8988T (cell line): ENCODE results near the gene ZSCAN5A.
"Not testable (repeated sequence)": the region's sequence is repeated elsewhere in the genome, so short reads cannot be mapped to it uniquely, and the experiment has no call there.

ENCODE experiments used
- DNase-seq: peaks from one replicate; pipeline ENCODE4 v3.0.0; 2011

Gene ZSCAN5A

DNA sequence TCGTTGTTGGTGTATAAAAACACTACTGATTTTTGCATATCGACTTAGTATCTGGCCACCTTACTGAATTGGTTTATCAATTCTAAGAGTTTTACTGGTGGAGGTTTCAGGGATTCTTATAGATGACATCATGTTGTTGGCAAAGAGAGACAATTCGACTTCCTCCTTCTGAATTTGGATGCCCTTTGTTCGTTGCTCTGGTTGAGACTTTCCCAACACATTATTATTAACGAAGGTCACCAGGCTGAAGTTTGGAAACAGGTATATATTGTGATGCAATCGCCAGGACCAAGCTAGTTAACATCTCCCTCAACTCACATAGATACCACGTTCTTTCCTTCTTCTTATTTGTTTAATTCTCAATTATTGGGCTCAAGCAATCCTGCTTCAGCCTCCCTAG is 115.0 kb downstream of the ZSCAN5A start:
- DNase-seq, result no peak

DNA sequence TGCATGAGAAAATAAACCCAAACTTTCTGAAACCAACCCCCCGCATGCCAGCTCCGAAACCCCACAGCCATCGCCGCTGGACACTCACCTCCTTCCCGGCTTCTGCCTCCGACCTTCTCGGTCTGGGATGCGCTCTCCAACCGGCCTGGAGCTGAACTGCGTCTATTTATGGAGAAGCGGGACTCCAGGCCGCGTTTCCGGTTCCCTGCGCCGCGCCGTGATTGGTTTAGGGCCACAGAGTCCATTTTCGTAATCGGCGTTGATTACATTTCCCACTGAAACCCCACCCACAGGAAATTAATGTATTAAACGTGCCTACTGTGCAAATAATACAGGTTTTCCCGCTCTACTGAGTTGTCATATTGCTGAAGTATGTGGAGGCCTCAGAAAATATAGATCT is 117.0 kb downstream of the ZSCAN5A start, which contains the start of gene ZSCAN5B:
TSS of gene ZSCAN5B (minus strand) at position 138 of the 400 bp plus-strand sequence. CDS start 4,731 bp downstream, outside the sequence.
- DNase-seq, result not testable (repeated sequence)

DNA sequence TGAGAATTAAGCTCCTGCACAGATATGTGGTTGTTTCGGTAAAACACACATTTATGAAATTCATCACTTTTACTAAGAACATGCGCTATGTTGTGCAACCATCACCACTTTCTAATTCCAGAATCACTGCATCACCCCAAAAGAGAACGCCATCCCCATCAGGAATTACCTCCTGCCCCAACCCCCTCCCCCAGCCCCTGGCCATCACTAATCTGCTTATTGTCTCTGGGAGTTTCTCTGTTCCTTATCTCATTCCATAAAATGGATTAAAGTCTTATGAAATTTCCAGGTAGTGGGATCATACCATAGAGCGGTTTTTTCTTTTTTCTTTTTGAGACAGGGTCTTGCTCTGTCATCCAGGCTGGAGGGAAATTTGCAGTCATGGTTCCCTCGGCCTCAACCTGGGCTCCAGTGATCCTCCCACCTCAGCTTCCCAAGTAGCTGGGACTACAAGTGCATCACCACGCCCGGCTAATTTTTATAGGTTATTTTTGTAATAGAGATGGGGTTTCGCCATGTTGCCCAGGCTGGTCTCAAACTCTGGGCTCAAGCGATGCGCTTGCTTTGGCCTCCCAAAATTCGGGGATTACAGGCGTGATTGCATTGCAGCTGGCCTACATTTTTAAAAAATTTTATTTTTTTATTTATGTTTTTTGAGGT is 120.5 kb downstream of the ZSCAN5A start:
- DNase-seq, result no peak

DNA sequence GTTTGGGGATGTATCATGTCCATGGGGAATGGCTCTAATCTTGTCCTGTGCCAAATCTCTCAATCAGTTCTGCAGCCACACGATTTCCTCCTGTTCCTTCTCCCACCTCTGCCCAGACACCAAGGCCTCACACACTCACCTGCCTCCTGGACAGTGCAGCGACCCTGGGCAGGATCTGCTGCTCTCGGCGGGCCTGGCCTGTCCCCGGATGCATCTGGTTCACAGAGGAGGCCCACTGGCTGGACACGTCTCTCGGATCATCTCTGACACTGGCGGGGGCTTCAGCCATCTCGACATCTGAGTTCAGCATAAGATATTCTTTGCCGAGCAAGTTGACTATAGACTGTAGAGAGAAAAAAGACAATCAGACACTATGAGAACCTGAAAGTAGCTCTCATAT is 122.9 kb downstream of the ZSCAN5A start:
- DNase-seq, result no peak

DNA sequence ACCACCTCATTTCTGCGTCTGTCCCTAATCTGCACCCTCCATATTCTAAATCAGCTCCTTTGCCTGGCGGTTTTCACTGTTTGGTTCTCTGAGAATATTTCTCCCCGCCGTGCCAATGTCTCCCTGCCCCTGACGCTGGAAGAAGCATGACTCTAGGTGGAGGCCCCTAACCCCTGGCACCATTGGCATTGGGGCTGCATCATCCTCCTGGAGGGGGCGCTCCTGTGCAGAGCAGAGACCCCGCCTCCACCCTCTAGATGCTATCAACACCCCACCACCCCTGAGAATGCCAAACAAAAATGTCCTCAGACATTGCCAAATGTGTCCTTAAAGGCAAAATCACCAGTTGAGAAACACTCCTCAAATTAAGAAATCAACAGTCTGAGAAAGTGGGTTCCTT is 123.5 kb downstream of the ZSCAN5A start:
- no peak for DNase-seq

DNA sequence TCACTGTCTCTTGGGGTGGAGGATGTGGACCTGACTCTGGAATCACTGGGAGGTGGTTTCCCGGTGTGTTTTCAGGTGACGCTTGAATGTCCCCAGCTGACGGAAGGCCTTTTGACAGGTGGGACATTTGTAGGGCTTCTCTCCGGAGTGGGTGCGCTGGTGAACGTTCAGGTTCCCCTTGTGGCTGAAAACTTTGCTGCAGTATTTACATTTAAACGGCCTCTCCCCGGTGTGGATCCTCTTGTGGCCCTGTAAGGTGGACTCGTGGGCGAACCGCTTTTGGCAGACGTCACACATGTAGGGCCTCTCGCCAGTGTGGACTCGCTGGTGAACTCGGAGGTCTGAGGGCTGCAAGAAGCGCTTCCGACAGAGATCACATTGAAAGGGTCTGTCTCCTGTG is 124.9 kb downstream of the ZSCAN5A start:
- DNase-seq, result no peak

DNA sequence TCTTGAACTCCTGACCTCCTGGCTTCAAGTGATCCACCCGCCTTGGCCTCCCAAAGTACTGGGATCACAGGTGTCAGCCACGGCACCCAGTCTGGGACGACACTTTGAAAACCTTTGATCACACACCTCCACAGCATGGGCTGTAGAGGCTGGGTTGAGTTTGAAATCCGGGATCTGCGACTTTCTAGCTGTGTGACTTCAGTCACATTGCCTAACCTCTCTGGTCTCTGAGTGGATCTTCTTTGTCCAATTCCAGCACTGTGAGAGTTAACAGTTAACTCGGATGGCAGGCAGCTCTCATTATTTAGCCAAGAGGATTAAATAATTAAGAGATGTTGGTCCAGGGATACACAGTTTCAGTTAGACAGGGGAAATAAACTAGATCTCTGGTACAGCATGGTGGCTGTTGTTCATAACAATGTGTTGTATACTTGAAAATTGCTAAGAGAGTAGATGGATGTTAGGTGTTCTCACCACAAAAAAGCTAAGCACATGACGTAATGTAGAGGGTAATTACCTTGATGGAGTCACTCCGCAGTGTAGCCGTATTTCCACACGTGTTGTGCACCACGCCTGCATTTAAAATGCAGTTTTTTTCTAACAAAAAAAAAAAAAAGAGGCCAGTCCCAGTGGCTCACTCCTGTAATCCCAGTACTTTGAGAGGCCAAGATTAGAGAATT is 136.9 kb downstream of the ZSCAN5A start:
- DNase-seq, result no peak

DNA sequence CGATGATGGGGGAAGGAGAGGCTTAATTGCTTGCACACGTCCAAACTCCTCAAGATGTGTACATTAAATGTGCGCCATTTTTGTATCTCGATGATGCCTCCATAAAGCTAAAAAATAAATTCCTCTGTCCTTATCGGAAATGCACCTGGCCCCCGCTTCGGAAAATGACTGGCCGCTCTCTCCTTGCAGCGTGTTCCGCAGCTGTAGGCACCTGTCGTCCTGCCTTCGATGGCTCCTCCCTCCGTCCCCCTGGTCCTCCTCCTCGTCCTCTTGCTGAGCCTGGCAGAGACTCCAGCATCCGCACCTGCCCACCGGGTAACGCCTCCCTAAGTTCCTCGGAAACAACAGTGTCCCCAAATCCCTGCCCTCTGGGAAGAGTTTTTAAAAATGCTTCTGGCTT is 137.8 kb downstream of the ZSCAN5A start:
- no peak for DNase-seq

DNA sequence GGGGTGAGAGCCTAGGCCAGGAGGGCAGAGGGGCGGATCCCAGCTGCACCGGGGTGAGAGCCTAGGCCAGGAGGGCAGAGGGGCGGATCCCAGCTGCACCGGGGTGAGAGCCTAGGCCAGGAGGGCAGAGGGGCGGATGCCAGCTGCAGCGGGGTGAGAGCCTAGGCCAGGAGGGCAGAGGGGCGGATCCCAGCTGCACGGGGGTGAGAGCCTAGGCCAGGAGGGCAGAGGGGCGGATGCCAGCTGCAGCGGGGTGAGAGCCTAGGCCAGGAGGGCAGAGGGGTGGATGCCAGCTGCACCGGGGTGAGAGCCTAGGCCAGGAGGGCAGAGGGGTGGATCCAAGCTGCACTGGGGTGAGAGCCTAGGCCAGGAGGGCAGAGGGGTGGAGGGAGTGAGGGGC is 138.3 kb downstream of the ZSCAN5A start:
- DNase-seq, result not testable (repeated sequence)

DNA sequence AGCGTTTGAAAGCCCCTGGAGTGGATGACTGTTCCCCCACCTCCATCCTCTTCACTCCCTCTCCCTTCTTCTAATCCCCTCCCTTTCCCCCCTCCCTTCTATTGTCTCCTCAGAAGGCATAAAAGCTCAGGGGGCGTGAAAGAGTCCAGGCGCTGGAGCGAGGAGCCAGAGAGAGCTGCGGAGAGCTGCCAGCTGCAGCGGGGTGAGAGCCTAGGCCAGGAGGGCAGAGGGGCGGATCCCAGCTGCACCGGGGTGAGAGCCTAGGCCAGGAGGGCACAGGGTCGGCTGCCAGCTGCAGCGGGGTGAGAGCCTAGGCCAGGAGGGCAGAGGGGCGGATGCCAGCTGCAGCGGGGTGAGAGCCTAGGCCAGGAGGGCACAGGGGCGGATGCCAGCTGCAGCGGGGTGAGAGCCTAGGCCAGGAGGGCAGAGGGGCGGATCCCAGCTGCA is 138.8 kb downstream of the ZSCAN5A start, which contains the start of gene GALP:
TSS of gene GALP (plus strand) at position 148 of the 447 bp plus-strand sequence. CDS start 1,101 bp downstream, outside the sequence.
- DNase-seq, result not testable (repeated sequence)

DNA sequence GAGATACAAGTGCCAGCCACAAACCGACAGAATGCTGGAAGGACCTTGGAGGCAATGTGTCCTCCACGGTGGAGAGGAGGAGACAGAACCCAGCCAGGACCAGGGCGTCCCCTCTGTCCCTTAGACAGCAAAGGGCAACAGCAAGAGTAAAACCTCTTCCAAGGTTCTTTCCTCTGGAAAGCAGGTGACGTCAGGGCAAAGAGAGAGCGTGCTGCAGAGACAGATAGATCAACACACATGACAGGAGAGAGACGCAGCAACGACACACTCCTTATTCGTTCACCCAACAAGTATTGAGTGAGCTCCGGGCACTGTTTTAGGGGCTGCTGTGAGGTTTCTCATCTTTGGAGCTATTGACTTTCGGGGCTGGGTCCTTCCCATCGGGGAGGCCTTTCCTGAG is 140.1 kb downstream of the ZSCAN5A start:
- no peak for DNase-seq

DNA sequence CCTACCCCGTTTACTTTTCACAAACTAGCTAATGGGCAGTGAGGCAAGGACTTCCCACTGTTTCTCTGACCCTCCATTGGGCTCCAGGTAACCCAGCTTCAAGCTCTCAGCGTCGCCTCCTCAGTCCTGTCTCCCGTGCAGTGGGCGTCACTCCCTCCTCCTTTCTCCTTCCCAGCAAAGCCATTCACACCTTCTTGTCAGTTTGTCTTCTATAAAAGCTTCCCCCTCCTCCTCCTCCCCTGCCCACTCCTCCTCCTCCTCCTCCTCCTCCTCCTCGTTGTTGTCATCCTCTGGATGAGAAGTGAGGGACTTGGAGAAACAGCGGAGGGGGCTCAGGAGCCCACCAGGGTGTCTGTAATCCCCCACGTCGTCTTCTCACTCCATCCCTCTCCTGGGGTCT is 140.6 kb downstream of the ZSCAN5A start:
- DNase-seq, result no peak
